HepG2 (cell line): ENCODE measurements around the gene MGA. TPM values are rescaled to one million over a fixed set of nuclear protein-coding genes. Genes with fewer than 3 reads are reported as not detected.

Source experiments
- ARNTL ChIP-seq: sonication (generic); formaldehyde crosslinking; IDR thresholded peaks from 2 replicates; pipeline ENCODE4 v1.4.0; 2020; ENCODE audit warnings: mild to moderate bottlenecking, missing genetic modification reagents
- ATF4 ChIP-seq, 2 experiments: fragments of 450-650 bp in 1 of 2; sonication (generic) in 1 of 2; formaldehyde crosslinking; IDR thresholded peaks; 2 replicates each; pipeline versions ENCODE4 v1.5.0 to v1.8.0; 2020 to 2022; ENCODE audit warnings: mild to moderate bottlenecking in 1 of 2, missing genetic modification reagents in 1 of 2
- ELF1 ChIP-seq: sonication (generic); formaldehyde crosslinking; IDR thresholded peaks from 2 replicates; pipeline ENCODE4 v1.4.0; 2020; ENCODE audit warnings: missing genetic modification reagents
- FOXC1 ChIP-seq: sonication (generic); formaldehyde crosslinking; IDR thresholded peaks from 2 replicates; pipeline ENCODE4 v1.8.0; 2022; ENCODE audit warnings: mild to moderate bottlenecking, missing genetic modification reagents, borderline replicate concordance
- FOXP4 ChIP-seq: sonication (generic); formaldehyde crosslinking; IDR thresholded peaks from 2 replicates; pipeline ENCODE4 v1.4.0; 2020; ENCODE audit warnings: missing genetic modification reagents
- KMT2A ChIP-seq: sonication (generic); formaldehyde crosslinking; IDR thresholded peaks from 2 replicates; pipeline ENCODE4 v1.4.0; 2020; ENCODE audit warnings: missing genetic modification reagents
- NFIC ChIP-seq: IDR thresholded peaks from 2 replicates; pipeline ENCODE4 v1.6.1; 2012; ENCODE audit warnings: mild to moderate bottlenecking, low read length, inconsistent platforms
- NR2F6 ChIP-seq, 2 experiments: IDR thresholded peaks; 2 replicates each; pipeline ENCODE4 v1.6.1; 2016; ENCODE audit warnings: antibody characterized with exemption in 1 of 2, mild to moderate bottlenecking in 1 of 2
- PAWR ChIP-seq: sonication (generic); formaldehyde crosslinking; IDR thresholded peaks from 2 replicates; pipeline ENCODE4 v1.4.0; 2020; ENCODE audit warnings: missing genetic modification reagents, mild to moderate bottlenecking, borderline replicate concordance
- POLR2AphosphoS5 ChIP-seq: IDR thresholded peaks from 2 replicates; pipeline ENCODE4 v1.6.1; 2012; ENCODE audit warnings: low read depth, low read length
- REXO4 ChIP-seq: sonication (generic); formaldehyde crosslinking; IDR thresholded peaks from 2 replicates; pipeline ENCODE4 v1.8.0; 2022; ENCODE audit warnings: missing genetic modification reagents, mild to moderate bottlenecking, borderline replicate concordance
- SIN3A ChIP-seq: IDR thresholded peaks from 2 replicates; pipeline ENCODE4 v1.6.1; 2011; ENCODE audit warnings: low read depth, mild to moderate bottlenecking, control low read depth, low read length, borderline replicate concordance
- SMYD3 ChIP-seq: sonication (generic); formaldehyde crosslinking; IDR thresholded peaks from 2 replicates; pipeline ENCODE4 v1.8.1; 2023; ENCODE audit warnings: mild to moderate bottlenecking, missing genetic modification reagents
- YY1 ChIP-seq: IDR thresholded peaks from 2 replicates; pipeline ENCODE4 v1.6.1; 2011; ENCODE audit warnings: low read length, low read depth, moderate library complexity, mild to moderate bottlenecking; ENCODE audit not compliant: insufficient read depth, insufficient replicate concordance
- ZNF138 ChIP-seq: sonication (generic); formaldehyde crosslinking; IDR thresholded peaks from 2 replicates; pipeline ENCODE4 v1.5.0; 2020; ENCODE audit warnings: mild to moderate bottlenecking, low read depth, missing genetic modification reagents
- ZNF326 ChIP-seq: sonication (generic); formaldehyde crosslinking; IDR thresholded peaks from 2 replicates; pipeline ENCODE4 v1.4.0; 2020; ENCODE audit warnings: missing genetic modification reagents, borderline replicate concordance
- ZNF646 ChIP-seq: sonication (generic); formaldehyde crosslinking; IDR thresholded peaks from 2 replicates; pipeline ENCODE4 v1.9.0; 2021; ENCODE audit warnings: mild to moderate bottlenecking, missing genetic modification reagents
- ZNF670 ChIP-seq: sonication (generic); formaldehyde crosslinking; IDR thresholded peaks from 2 replicates; pipeline ENCODE4 v1.8.0; 2022; ENCODE audit warnings: mild to moderate bottlenecking, missing genetic modification reagents, borderline replicate concordance
- ZSCAN30 ChIP-seq: sonication (generic); formaldehyde crosslinking; IDR thresholded peaks from 2 replicates; pipeline ENCODE4 v1.5.0; 2020; ENCODE audit warnings: mild to moderate bottlenecking, missing genetic modification reagents
- polyA plus RNA-seq, 8 experiments: library from polyadenylated mRNA; depleted of rRNA in 3 of 8; stranded (reverse) in 7 of 8; unstranded in 1 of 8; fragments of >200 nt; fragmentation: Illumina TruSeq in 4 of 8; extraction: Trizol in 4 of 8; gene quantifications; 2 replicates each; pipeline versions ENCODE4 v1.2.1 to v1.2.3, GENCODE V29; 2011 to 2016; ENCODE audit warnings: low read depth in 4 of 8, missing spikeins in 1 of 8, mixed read lengths in 1 of 8; ENCODE audit not compliant: insufficient read depth in 1 of 8
- total RNA-seq, 5 experiments: library from RNA; depleted of rRNA; stranded (reverse); fragments of >200 nt; fragmentation: Illumina TruSeq; extraction: Trizol; gene quantifications; 2 replicates each; pipeline ENCODE4 v1.2.3, GENCODE V29; 2016; ENCODE audit warnings: low read depth in 1 of 5

The MGA gene
- total and polyA plus RNA-seq, 2 of the 13 experiments (the other 11 are each of a cell fraction or from before 2014, with no cell fraction given), result 5.3 to 59.0 TPM

- TF ChIP-seq ZNF646 (CRISPR knock-in tag), result peak; percentile 51; the same call in 1 of the 2 replicates
- peak; percentile 88 for TF ChIP-seq KMT2A (CRISPR knock-in tag)
- peak in 1 of 2 experiments; percentile 78; a peak in 2 of 4 replicates for TF ChIP-seq ATF4 (CRISPR knock-in tag; IDR thresholded peaks at IDR 0.05)
- peak; percentile 100 for TF ChIP-seq FOXC1 (CRISPR knock-in tag)
- peak; percentile 88; the same call in 1 of the 2 replicates for TF ChIP-seq PAWR (CRISPR knock-in tag)
- peak; percentile 85 for TF ChIP-seq YY1
- TF ChIP-seq ZNF138 (CRISPR knock-in tag), result peak; percentile 70; the same call in 1 of the 2 replicates
- no peak; the same call in 1 of the 2 replicates for TF ChIP-seq ZSCAN30 (CRISPR knock-in tag)
- TF ChIP-seq SIN3A, result 0 out of 2 replicates have a peak, but pooled peaks have one; percentile 38
- peak; percentile 70 for TF ChIP-seq POLR2AphosphoS5
- TF ChIP-seq ZNF670 (CRISPR knock-in tag), result peak; percentile 82; the same call in 1 of the 2 replicates
- peak; percentile 98 for TF ChIP-seq REXO4 (CRISPR knock-in tag)
- TF ChIP-seq ELF1 (CRISPR knock-in tag), result peak; percentile 11; the same call in 1 of the 2 replicates
- no peak for TF ChIP-seq NR2F6 (IDR thresholded peaks at IDR 0.05)
- TF ChIP-seq NR2F6 (CRISPR knock-in tag; IDR thresholded peaks at IDR 0.05), result peak; percentile 74
- peak; percentile 96 for TF ChIP-seq SMYD3
- TF ChIP-seq ARNTL (CRISPR knock-in tag), result peak; percentile 68
- no peak for TF ChIP-seq ZNF326
- TF ChIP-seq NFIC, result no peak
- TF ChIP-seq FOXP4 (CRISPR knock-in tag), result peak; percentile 74
Measured at GRCh38 chr15:41621200-41622193, 38.7 kb upstream of the MGA start (continued).
